GM10248 (cell line): Measurements from ENCODE around the gene TBK1.

Experiments used
- CTCF ChIA-PET: fragments of 300-600 bp; sonication (Branson Sonifier 250); formaldehyde crosslinking; extraction: SDS; loops from one replicate; lab custom pipeline; 2021; ENCODE audit warnings: antibody characterized with exemption; lab: Yijun Ruan, JAX
- POLR2A ChIA-PET: fragments of 350-650 bp; sonication (Branson Sonifier 250); formaldehyde crosslinking; extraction: SDS; loops from one replicate; lab custom pipeline; 2020; ENCODE audit warnings: antibody characterized with exemption; lab: Yijun Ruan, JAX
- DNase-seq: peaks from one replicate; pipeline ENCODE4 v3.0.0; 2012; ENCODE audit errors: extremely low spot score
- CTCF ChIP-seq: IDR thresholded peaks from 2 replicates; pipeline ENCODE4 v1.5.1; 2012; ENCODE audit warnings: mild to moderate bottlenecking, low read depth; ENCODE audit errors: extremely low read depth, missing control alignments, control extremely low read depth

The TBK1 gene

DNA sequence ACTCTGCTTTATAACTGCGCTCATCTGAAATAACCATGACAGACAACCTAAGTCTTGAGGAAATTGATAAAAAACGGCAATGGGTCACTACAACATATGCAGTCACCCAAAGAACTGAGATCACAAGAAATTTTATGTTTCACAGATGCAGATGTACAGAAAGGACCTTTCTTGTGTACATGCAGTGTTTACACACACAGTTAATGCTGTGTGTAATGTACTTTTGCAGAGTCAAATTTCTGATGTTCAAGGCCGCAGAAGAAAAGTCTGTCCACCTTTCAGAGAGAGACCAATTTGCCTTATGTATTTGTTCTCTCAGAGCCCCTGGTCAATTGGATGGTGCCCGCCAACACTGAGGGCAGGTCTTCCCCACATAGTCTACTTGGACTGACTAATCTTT, 23.0 kb upstream of the TBK1 start:
- CTCF ChIA-PET: no interaction called here
- POLR2A ChIA-PET: no interaction called here
- TF ChIP-seq CTCF: no peak
- DNase-seq: no peak

DNA sequence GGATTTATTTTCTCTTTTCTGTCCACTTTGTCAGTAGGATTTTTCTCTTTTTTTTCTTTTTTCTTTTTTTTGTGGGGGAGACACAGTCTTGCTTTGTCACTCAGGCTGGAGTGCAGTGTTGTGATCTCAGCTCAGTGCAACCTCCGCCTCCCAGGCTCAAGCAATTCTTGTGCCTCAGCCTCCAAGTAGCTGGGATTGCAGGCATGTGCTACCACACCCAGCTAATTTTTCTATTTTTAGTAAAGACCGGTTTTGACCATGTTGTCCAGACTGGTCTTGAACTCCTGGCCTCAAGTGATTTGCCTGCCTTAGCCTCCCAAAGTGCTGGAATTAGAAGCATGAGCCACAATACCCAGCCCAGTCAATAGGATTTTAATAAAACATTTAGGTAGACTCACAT, 21.0 kb upstream of the TBK1 start:
- POLR2A ChIA-PET: no interaction called here
- no peak for DNase-seq
- CTCF ChIA-PET: interaction anchor here (1.0 kb wide), 1 partner anchor 13 kb away, joined by 5 read pairs; no protein-coding TSS in a partner anchor
- no peak for TF ChIP-seq CTCF

DNA sequence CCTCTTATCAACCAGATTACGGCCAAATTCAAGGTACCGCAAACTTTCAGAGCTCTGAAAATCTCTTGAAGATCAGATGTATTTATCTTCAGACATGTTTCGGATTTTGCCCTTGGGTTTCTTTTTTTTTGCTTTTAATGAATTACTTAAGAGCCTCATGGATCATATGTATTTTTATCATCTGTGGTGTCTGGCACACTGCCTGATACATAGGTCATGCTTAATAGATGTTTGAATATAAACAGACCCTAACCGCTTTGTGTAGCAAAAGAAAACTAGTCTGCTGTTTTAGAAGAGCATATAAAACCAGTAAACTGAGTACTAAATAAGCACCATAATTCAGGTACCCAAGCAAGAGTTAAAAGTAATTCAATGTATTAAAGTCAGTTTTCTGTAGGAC, 20.1 kb upstream of the TBK1 start:
- DNase-seq: no peak
- ChIA-PET POLR2A (no interaction called here), CTCF (interaction anchor here (1.0 to 1.5 kb wide), 2 partner anchors 8 to 18 kb away, joined by 3 read pairs; no protein-coding TSS in a partner anchor)
- no peak for TF ChIP-seq CTCF

- DNase-seq: no peak
- POLR2A ChIA-PET: no interaction called here
- no peak for TF ChIP-seq CTCF
- CTCF ChIA-PET: no interaction called here
Measured at GRCh38 chr12:64433915-64434314, 18.0 kb upstream of the TBK1 start.

DNA sequence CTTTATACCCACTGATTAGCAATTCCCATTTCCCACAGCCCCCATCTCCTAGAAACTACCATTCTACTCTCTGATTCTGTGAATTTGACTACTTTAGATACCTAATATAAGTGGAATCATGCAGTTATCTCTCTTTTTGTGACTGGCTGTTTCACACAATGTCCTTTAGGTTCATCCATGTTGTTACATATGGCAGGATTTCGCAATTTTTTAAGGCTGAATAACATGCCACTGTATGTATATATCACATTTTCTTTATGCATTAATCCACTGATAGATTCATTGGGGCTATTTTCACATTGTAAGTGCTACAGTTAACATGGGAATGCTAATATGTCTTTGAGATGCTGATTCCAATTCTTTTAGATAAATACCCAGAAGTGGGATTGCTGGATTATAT, 11.8 kb upstream of the TBK1 start:
- no peak for TF ChIP-seq CTCF
- no peak for DNase-seq
- ChIA-PET POLR2A (no interaction called here), CTCF (no interaction called here)

GRCh38 chr12:64445490-64445889, 6.4 kb upstream of the TBK1 start:
- DNase-seq: no peak
- POLR2A ChIA-PET: no interaction called here
- no peak for TF ChIP-seq CTCF
- CTCF ChIA-PET: interaction anchor here (0.8 to 2.2 kb wide), 3 partner anchors 25 to 350 kb away, joined by 3 to 4 read pairs (median 3); no protein-coding TSS in a partner anchor

DNA sequence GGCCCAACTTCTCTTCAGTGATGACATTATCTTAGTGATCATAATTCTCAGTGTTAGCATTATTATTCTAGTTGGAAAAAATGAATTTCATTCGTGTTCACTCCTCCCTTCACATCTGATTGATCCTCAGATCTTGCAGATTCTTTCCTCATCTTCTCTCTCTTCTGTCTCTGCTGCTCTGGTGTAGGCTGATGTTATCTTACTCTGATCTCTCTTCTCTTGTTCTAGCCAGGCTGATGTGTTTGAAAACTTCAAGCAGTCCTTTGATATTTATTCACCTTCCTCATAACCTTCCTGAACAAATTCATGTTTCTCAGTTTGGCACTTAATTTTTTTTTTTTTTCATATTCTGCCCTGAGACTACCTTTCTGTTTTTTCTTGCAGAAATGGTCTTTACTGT, 5.6 kb upstream of the TBK1 start:
- POLR2A ChIA-PET: no interaction called here

More for the DNA sequence above, 5.6 kb upstream of the TBK1 start:
- no peak for TF ChIP-seq CTCF
- CTCF ChIA-PET: interaction anchor here (2.2 kb wide), 1 partner anchor 30 kb away, joined by 4 read pairs; no protein-coding TSS in a partner anchor
- no peak for DNase-seq
